ENCODE data around the gene RPUSD1. TPM values are rescaled to one million over a fixed set of nuclear protein-coding genes. Genes with fewer than 3 reads are reported as not detected.

RPUSD1 gene
- total RNA-seq, 1 experiment from 2014 or later: 45.1 TPM

GRCh38 chr16:785563-786535 lies 2.3 kb downstream of the RPUSD1 start (continued):
- TF ChIP-seq ZBTB43 (CRISPR knock-in tag; IDR thresholded peaks at IDR 0.05) (no peak), MAX (CRISPR knock-in tag; IDR thresholded peaks at IDR 0.05) (no peak; the same call in 1 of the 2 replicates), ATF6 (CRISPR knock-in tag; IDR thresholded peaks at IDR 0.05) (no peak)

GRCh38 chr16:784431-784830 lies 3.8 kb downstream of the RPUSD1 start:
- TF ChIP-seq CREB1 (CRISPR knock-in tag; IDR thresholded peaks at IDR 0.05): no peak
- no peak for TF ChIP-seq MXD4 (CRISPR knock-in tag; IDR thresholded peaks at IDR 0.05; ENCODE audit: borderline replicate concordance)
- no peak for TF ChIP-seq PRDM15 (CRISPR knock-in tag; IDR thresholded peaks at IDR 0.05)
- TF ChIP-seq JUN (CRISPR knock-in tag; IDR thresholded peaks at IDR 0.05): no peak
- no peak for TF ChIP-seq FOXP1 (CRISPR knock-in tag; IDR thresholded peaks at IDR 0.05; ENCODE audit: borderline replicate concordance)
- no peak for TF ChIP-seq E2F4 (CRISPR knock-in tag; IDR thresholded peaks at IDR 0.05; ENCODE audit: borderline replicate concordance, low read depth)
- no peak for TF ChIP-seq TEAD1 (CRISPR knock-in tag; IDR thresholded peaks at IDR 0.05)
- no peak for TF ChIP-seq ZMAT4 (CRISPR knock-in tag; IDR thresholded peaks at IDR 0.05)
- no peak for TF ChIP-seq ESRRA (CRISPR knock-in tag; IDR thresholded peaks at IDR 0.05; ENCODE audit: borderline replicate concordance)
- TF ChIP-seq SP1 (CRISPR knock-in tag; conservative IDR thresholded peaks at IDR 0.05): no peak
- TF ChIP-seq ATF1 (CRISPR knock-in tag; IDR thresholded peaks at IDR 0.05): no peak
- no peak for DNase-seq (ENCODE audit: low spot score)
- ChIA-PET POLR2A (interaction anchor here (1.1 to 1.5 kb wide), 3 partner anchors 14 to 43 kb away, joined by 3 to 4 read pairs (median 4); partner anchors contain the start of genes CIAO3 and GNG13), CTCF (interaction anchor here (0.8 to 3.1 kb wide), 23 partner anchors 8 to 136 kb away, joined by 3 to 22 read pairs (median 6); partner anchors contain the start of genes ANTKMT, CCDC78, CIAO3 and GNG13)
- Mint-ChIP-seq H3K4me1 (no peaks in the 10 kb centered on the region), H3K27ac (no peak overlapping the region), H3K36me3 (no peaks in the 10 kb centered on the region), H3K27me3 (ENCODE audit: low read depth) (no peaks in the 10 kb centered on the region), H3K4me3 (no peak overlapping the region), H3K9me3 (no peaks in the 10 kb centered on the region)
- no peak for ATAC-seq
